ENCODE results near the gene HECTD1.

DNA sequence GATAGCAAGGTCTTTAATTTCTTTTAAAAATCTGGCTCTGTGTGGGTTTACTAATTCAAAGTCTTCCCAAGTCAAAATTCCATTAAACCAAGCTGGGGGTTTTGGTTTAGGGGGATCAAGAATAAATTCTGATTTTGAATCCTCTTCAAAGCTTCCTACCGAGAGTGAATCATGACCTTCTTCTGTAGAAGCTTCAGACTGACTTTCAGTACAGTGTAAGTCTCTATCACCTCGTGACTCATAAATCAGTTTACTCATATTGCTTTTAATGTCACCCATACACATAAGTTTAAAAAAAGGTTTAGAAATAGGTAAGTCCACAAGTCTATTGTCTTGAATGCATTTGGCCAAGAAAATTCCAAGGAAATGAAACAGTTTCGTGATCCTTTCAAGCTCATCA, 100.8 kb downstream of the HECTD1 start:
- TF ChIP-seq POLR2A (IDR thresholded peaks at IDR 0.05; ENCODE audit: low read depth, low read length) (no peak), TAF1 (IDR thresholded peaks at IDR 0.05; ENCODE audit: borderline replicate concordance, low read depth, low read length) (no peak)
